ENCODE results near the gene KIAA0825.

KIAA0825 gene

GRCh38 chr5:94508461-94509148 lies 109.8 kb downstream of the KIAA0825 start:
- H3K4me3 ChIP-seq (ENCODE audit: low read depth, low read length) = no peak overlapping the region
- no peak for DNase-seq (ENCODE audit: low read depth)
- TF ChIP-seq CTCF (IDR thresholded peaks at IDR 0.05; ENCODE audit: low read depth, low read length) (no peak), MAX (IDR thresholded peaks at IDR 0.05; ENCODE audit: low read depth, low read length) (no peak), POLR2A (IDR thresholded peaks at IDR 0.05; ENCODE audit: extremely low read depth, insufficient read length) (no peak), MYC (IDR thresholded peaks at IDR 0.05; ENCODE audit: low read depth, low read length) (no peak)

- H3K4me3 ChIP-seq (ENCODE audit: low read depth, low read length) = no peak overlapping the region
- TF ChIP-seq MAX (IDR thresholded peaks at IDR 0.05; ENCODE audit: low read depth, low read length) (no peak), MYC (IDR thresholded peaks at IDR 0.05; ENCODE audit: low read depth, low read length) (no peak), POLR2A (IDR thresholded peaks at IDR 0.05; ENCODE audit: extremely low read depth, insufficient read length) (no peak), CTCF (IDR thresholded peaks at IDR 0.05; ENCODE audit: low read depth, low read length) (no peak)
Observed at GRCh38 chr5:94505327-94506068, 112.9 kb downstream of the KIAA0825 start.

GRCh38 chr5:94503677-94504076 lies 114.7 kb downstream of the KIAA0825 start:
- H3K4me3 ChIP-seq (ENCODE audit: low read depth, low read length) = no peak overlapping the region
- no peak for DNase-seq (ENCODE audit: low read depth)
- no peak for TF ChIP-seq MYC (IDR thresholded peaks at IDR 0.05; ENCODE audit: low read depth, low read length)
- no peak for TF ChIP-seq CTCF (IDR thresholded peaks at IDR 0.05; ENCODE audit: low read depth, low read length)

More at GRCh38 chr5:94505327-94506068, 112.9 kb downstream of the KIAA0825 start:
- DNase-seq (ENCODE audit: low read depth) = no peak

GRCh38 chr5:94501365-94501764 lies 117.0 kb downstream of the KIAA0825 start:
- no peak overlapping the region for H3K4me3 ChIP-seq (ENCODE audit: low read depth, low read length)
- no peak for TF ChIP-seq MAX (IDR thresholded peaks at IDR 0.05; ENCODE audit: low read depth, low read length)
- TF ChIP-seq MYC (IDR thresholded peaks at IDR 0.05; ENCODE audit: low read depth, low read length) = no peak
- no peak for TF ChIP-seq POLR2A (IDR thresholded peaks at IDR 0.05; ENCODE audit: extremely low read depth, insufficient read length)
- no peak for TF ChIP-seq CTCF (IDR thresholded peaks at IDR 0.05; ENCODE audit: low read depth, low read length)
- DNase-seq (ENCODE audit: low read depth) = no peak

- no peak overlapping the region for H3K4me3 ChIP-seq (ENCODE audit: low read depth, low read length)
- no peak for DNase-seq (ENCODE audit: low read depth)
- no peak for TF ChIP-seq MYC (IDR thresholded peaks at IDR 0.05; ENCODE audit: low read depth, low read length)
- no peak for TF ChIP-seq CTCF (IDR thresholded peaks at IDR 0.05; ENCODE audit: low read depth, low read length)
- no peak for TF ChIP-seq MAX (IDR thresholded peaks at IDR 0.05; ENCODE audit: low read depth, low read length)
- no peak for TF ChIP-seq POLR2A (IDR thresholded peaks at IDR 0.05; ENCODE audit: extremely low read depth, insufficient read length)
Observed at GRCh38 chr5:94499806-94500205, 118.6 kb downstream of the KIAA0825 start.
